CD14-positive monocyte (primary cell): ENCODE results near the gene STXBP2. TPM values are rescaled to one million over a fixed set of nuclear protein-coding genes. Genes with fewer than 3 reads are reported as not detected.

ENCODE experiments used
- DNase-seq, 3 donors: peaks; one replicate each; pipeline ENCODE4 v3.0.0-alpha.2; 2011 to 2022
- H2AFZ ChIP-seq: 2 replicates; pipeline ENCODE4 v1.6.0; 2012; ENCODE audit warnings: mild to moderate bottlenecking, low read depth, low read length, inconsistent platforms; ENCODE audit not compliant: insufficient read depth, poor library complexity, severe bottlenecking
- H3K27ac ChIP-seq, 2 donors: 1 replicate in 1 of 2; 2 replicates in 1 of 2; pipeline ENCODE4 v1.5.1; 2012 to 2013; ENCODE audit warnings: low read length in 2 of 2, control low read depth in 1 of 2, inconsistent platforms in 1 of 2, low read depth in 1 of 2, mild to moderate bottlenecking in 1 of 2
- H3K27me3 ChIP-seq, 2 donors: one replicate each; pipeline versions ENCODE4 v1.6.0 to v1.6.1; 2011 to 2013; ENCODE audit warnings: low read length in 2 of 2; ENCODE audit not compliant: control insufficient read depth in 2 of 2, insufficient read depth in 2 of 2
- H3K36me3 ChIP-seq, 2 donors: replicated peaks in 1 of 2; 1 replicate in 1 of 2; 2 replicates in 1 of 2; pipeline versions ENCODE4 v1.5.1 to v1.6.1; 2012 to 2013; ENCODE audit warnings: low read length in 2 of 2, control low read depth in 1 of 2, inconsistent platforms in 1 of 2, mild to moderate bottlenecking in 1 of 2; ENCODE audit not compliant: insufficient read depth in 2 of 2, control insufficient read depth in 1 of 2
- H3K4me1 ChIP-seq, 2 donors: 1 replicate in 1 of 2; 2 replicates in 1 of 2; pipeline versions ENCODE4 v1.5.1 to v1.6.1; 2012 to 2013; ENCODE audit warnings: low read length in 2 of 2, control low read depth in 1 of 2, inconsistent platforms in 1 of 2, mild to moderate bottlenecking in 1 of 2, moderate library complexity in 1 of 2; ENCODE audit not compliant: insufficient read depth in 2 of 2, control insufficient read depth in 1 of 2
- H3K4me2 ChIP-seq: replicated peaks from 2 replicates; pipeline ENCODE3; 2012; ENCODE audit warnings: low read length, moderate library complexity, mild to moderate bottlenecking; ENCODE audit not compliant: poor library complexity, severe bottlenecking; ENCODE audit errors: extremely low read depth
- H3K4me3 ChIP-seq, 3 experiments: fragments of 200-600 bp in 1 of 3; sonication (generic) in 1 of 3; replicated peaks in 1 of 3; 1 replicate in 2 of 3; 2 replicates in 1 of 3; pipeline ENCODE4 v1.5.1; 2011 to 2013; ENCODE audit warnings: low read length in 3 of 3, mild to moderate bottlenecking in 3 of 3, control low read depth in 2 of 3, low read depth in 2 of 3, inconsistent platforms in 1 of 3, moderate library complexity in 1 of 3
- H3K79me2 ChIP-seq: 2 replicates; pipeline ENCODE4 v1.6.0; 2012; ENCODE audit warnings: mild to moderate bottlenecking, control low read depth, inconsistent platforms, low read length, moderate library complexity; ENCODE audit not compliant: insufficient read depth
- H3K9ac ChIP-seq: 2 replicates; pipeline ENCODE4 v1.6.0; 2017; ENCODE audit warnings: low read length, mild to moderate bottlenecking; ENCODE audit not compliant: insufficient read depth, poor library complexity, severe bottlenecking
- H3K9me3 ChIP-seq, 2 donors: replicated peaks in 1 of 2; 1 replicate in 1 of 2; 2 replicates in 1 of 2; pipeline versions ENCODE4 v1.5.1 to v1.6.1; 2012 to 2013; ENCODE audit warnings: low read length in 2 of 2, control low read depth in 1 of 2; ENCODE audit not compliant: control insufficient read depth in 1 of 2, insufficient read depth in 1 of 2
- H4K20me1 ChIP-seq: 2 replicates; pipeline ENCODE4 v1.6.0; 2012; ENCODE audit warnings: mild to moderate bottlenecking, low read length, control low read depth, moderate library complexity; ENCODE audit not compliant: insufficient read depth
- H3K27ac Mint-ChIP-seq, 7 donors: one replicate each; pipeline ENCODE4 v1.8.0; 2020; ENCODE audit warnings: mild to moderate bottlenecking in 7 of 7, mixed read lengths in 7 of 7, moderate library complexity in 6 of 7, inconsistent platforms in 2 of 7
- H3K27me3 Mint-ChIP-seq, 3 donors: one replicate each; pipeline ENCODE4 v1.8.0; 2021 to 2022; ENCODE audit warnings: low read depth in 3 of 3, mild to moderate bottlenecking in 3 of 3, mixed read lengths in 3 of 3, moderate library complexity in 3 of 3, inconsistent platforms in 1 of 3
- H3K36me3 Mint-ChIP-seq, 2 donors: one replicate each; pipeline ENCODE4 v1.8.0; 2020; ENCODE audit warnings: mixed read lengths in 2 of 2, inconsistent platforms in 1 of 2, mild to moderate bottlenecking in 1 of 2
- H3K4me1 Mint-ChIP-seq: one replicate; pipeline ENCODE4 v1.8.0; 2020; ENCODE audit warnings: mild to moderate bottlenecking, mixed read lengths
- H3K4me3 Mint-ChIP-seq, 2 donors: one replicate each; pipeline ENCODE4 v1.8.0; 2020; ENCODE audit warnings: mild to moderate bottlenecking in 2 of 2, mixed read lengths in 2 of 2, moderate library complexity in 1 of 2
- H3K9me3 Mint-ChIP-seq, 7 donors: one replicate each; pipeline ENCODE4 v1.8.0; 2020 to 2022; ENCODE audit warnings: mixed read lengths in 7 of 7, mild to moderate bottlenecking in 6 of 7, moderate library complexity in 6 of 7, inconsistent platforms in 2 of 7
- CTCF ChIP-seq: fragments of 200-600 bp; IDR thresholded peaks from one replicate; pipeline ENCODE4 v1.8.0; 2022; ENCODE audit warnings: antibody characterized with exemption, mild to moderate bottlenecking
- WGBS: methylation state at CpG from one replicate; pipeline ENCODE4 v1.1.5; 2013; ENCODE audit warnings: missing lambda C conversion rate; ENCODE audit not compliant: insufficient coverage; 5-methylcytosine and 5-hydroxymethylcytosine counted together
- intact Hi-C, 2 donors: fragments of 100-400 bp; cut with micrococcal nuclease; formaldehyde crosslinking; loops; one replicate each; pipeline versions ENCODE4 v1.15.0 to v1.15.1; 2023
- polyA plus RNA-seq, 3 donors: library from polyadenylated mRNA; depleted of rRNA in 1 of 3; unstranded in 2 of 3; stranded (reverse) in 1 of 3; fragments of 300-500 nt in 2 of 3; fragments of >200 nt in 1 of 3; fragmentation: Illumina TruSeq in 2 of 3; gene quantifications; 1 replicate in 2 of 3; 2 replicates in 1 of 3; pipeline ENCODE4 v1.2.3, GENCODE V29; 2012 to 2021

The STXBP2 gene
- polyA plus RNA-seq, 3 donors, result 249 to 846 (median 327) TPM

GRCh38 chr19:7691497-7691896 is 54.6 kb downstream of the STXBP2 start:
- Histone ChIP-seq H3K4me1 (peaks cover 19 to 24% of the 10 kb centered on the region in 2 donors), H3K79me2 (no peaks in the 10 kb centered on the region), H4K20me1 (no peaks in the 10 kb centered on the region), H3K27me3 (no peaks in the 10 kb centered on the region), H3K27ac (no peak overlapping the region), H3K9ac (no peak overlapping the region), H3K4me3 (no peak overlapping the region), H2AFZ (no peak overlapping the region), H3K9me3 (no peaks in the 10 kb centered on the region), H3K4me2 (no peak overlapping the region), H3K36me3 (no peaks in the 10 kb centered on the region)
- H3K9me3 Mint-ChIP-seq, result peaks cover 0 to 5% (median 0%) of the 10 kb centered on the region in 7 donors
- H3K27ac Mint-ChIP-seq, result no peak overlapping the region
- no peak overlapping the region for H3K4me3 Mint-ChIP-seq
- peaks cover 24% of the 10 kb centered on the region for H3K4me1 Mint-ChIP-seq
- DNase-seq, result no peak
- peaks cover 0 to 4% (median 3%) of the 10 kb centered on the region in 3 donors for H3K27me3 Mint-ChIP-seq
- intact Hi-C loops, result no loop called here
- H3K36me3 Mint-ChIP-seq, result peaks cover 0 to 3% of the 10 kb centered on the region in 2 donors
- no peak for TF ChIP-seq CTCF

GRCh38 chr19:7692417-7693088 is 55.6 kb downstream of the STXBP2 start:
- Mint-ChIP-seq H3K4me1 (peaks cover 25% of the 10 kb centered on the region), H3K27ac (no peak overlapping the region), H3K36me3 (no peaks in the 10 kb centered on the region), H3K4me3 (no peak overlapping the region), H3K27me3 (peaks cover 0 to 6% (median 6%) of the 10 kb centered on the region in 3 donors), H3K9me3 (peaks cover 0 to 5% (median 0%) of the 10 kb centered on the region in 7 donors)
- 96% methylated on average over 13 of the region's 13 CpGs for WGBS
- H3K79me2 ChIP-seq, result no peaks in the 10 kb centered on the region
- no peak overlapping the region for H3K4me3 ChIP-seq
- H3K27ac ChIP-seq, result no peak overlapping the region
- no peaks in the 10 kb centered on the region for H3K27me3 ChIP-seq
- no peaks in the 10 kb centered on the region for H3K9me3 ChIP-seq
- no peaks in the 10 kb centered on the region for H4K20me1 ChIP-seq
- no peak overlapping the region for H3K9ac ChIP-seq
- H3K36me3 ChIP-seq, result no peaks in the 10 kb centered on the region
- intact Hi-C loops, result no loop called here
- TF ChIP-seq CTCF, result no peak
- no peak for DNase-seq
- no peak overlapping the region for H2AFZ ChIP-seq
- no peak overlapping the region for H3K4me2 ChIP-seq
- peaks cover 19 to 24% of the 10 kb centered on the region in 2 donors for H3K4me1 ChIP-seq
